GM12878 (cell line): ENCODE measurements around the gene TACC3. TPM values are rescaled to one million over a fixed set of nuclear protein-coding genes. Genes with fewer than 3 reads are reported as not detected.
A peak's percentile ranks its signal among the peaks of the same experiment; 100 is the strongest.

ENCODE experiments used
- ATF7 ChIP-seq: fragments of 450-650 bp; IDR thresholded peaks from 2 replicates; pipeline ENCODE4 v1.6.1; 2016; ENCODE audit warnings: low read depth, mild to moderate bottlenecking
- BCL11A ChIP-seq: IDR thresholded peaks from 2 replicates; pipeline ENCODE4 v1.6.1; 2011; ENCODE audit warnings: low read depth, low read length
- BHLHE40 ChIP-seq, 2 experiments: fragments of 450-650 bp in 1 of 2; IDR thresholded peaks; 2 replicates each; pipeline ENCODE4 v1.6.1; 2011 to 2017; ENCODE audit warnings: low read depth in 2 of 2, borderline replicate concordance in 1 of 2, improper control_type of control experiment in 1 of 2, low read length in 1 of 2, mild to moderate bottlenecking in 1 of 2
- CREB1 ChIP-seq: IDR thresholded peaks from 2 replicates; pipeline ENCODE4 v1.6.1; 2012; ENCODE audit warnings: low read depth, mild to moderate bottlenecking, inconsistent platforms
- CREM ChIP-seq: IDR thresholded peaks from 2 replicates; pipeline ENCODE4 v1.6.1; 2014; ENCODE audit warnings: antibody characterized with exemption, low read depth
- CTCF ChIP-seq, 3 experiments: IDR thresholded peaks in 2 of 3; conservative IDR thresholded peaks in 1 of 3; 2 replicates each; pipeline ENCODE4 v1.5.1; 2011; ENCODE audit warnings: low read depth in 3 of 3, low read length in 3 of 3, mild to moderate bottlenecking in 3 of 3, control low read depth in 2 of 3, moderate library complexity in 2 of 3, inconsistent platforms in 1 of 3, mixed read lengths in 1 of 3; ENCODE audit not compliant: control insufficient read depth in 2 of 3, insufficient read depth in 1 of 3; ENCODE audit errors: extremely low read depth in 1 of 3
- E4F1 ChIP-seq: fragments of 450-650 bp; IDR thresholded peaks from 2 replicates; pipeline ENCODE4 v1.6.1; 2018; ENCODE audit warnings: borderline replicate concordance, mild to moderate bottlenecking; ENCODE audit not compliant: partially characterized antibody
- EED ChIP-seq: sonication (generic); IDR thresholded peaks from 2 replicates; pipeline ENCODE4 v1.6.1; 2016; ENCODE audit warnings: antibody characterized with exemption, low read depth
- ELK1 ChIP-seq: IDR thresholded peaks from 2 replicates; pipeline ENCODE4 v1.6.1; 2012; ENCODE audit warnings: low read depth, low read length, improper control_type of control experiment
- ETV6 ChIP-seq, 2 experiments: fragments of 450-650 bp in 1 of 2; IDR thresholded peaks in 1 of 2; conservative IDR thresholded peaks in 1 of 2; 2 replicates each; pipeline ENCODE4 v1.6.1; 2014; ENCODE audit warnings: antibody characterized with exemption in 1 of 2, borderline replicate concordance in 1 of 2, low read depth in 1 of 2, mild to moderate bottlenecking in 1 of 2, moderate library complexity in 1 of 2
- IKZF1 ChIP-seq: fragments of 450-650 bp; conservative IDR thresholded peaks from 2 replicates; pipeline ENCODE4 v1.6.1; 2017; ENCODE audit warnings: antibody characterized with exemption, mild to moderate bottlenecking
- KDM1A ChIP-seq: fragments of 200-600 bp; sonication (generic); IDR thresholded peaks from 2 replicates; pipeline ENCODE4 v1.6.1; 2016; ENCODE audit warnings: borderline replicate concordance
- NR2C1 ChIP-seq: fragments of 450-650 bp; IDR thresholded peaks from 2 replicates; pipeline ENCODE4 v1.6.1; 2017; ENCODE audit warnings: antibody characterized with exemption, mild to moderate bottlenecking, moderate library complexity
- POLR2A ChIP-seq: IDR thresholded peaks from 2 replicates; pipeline ENCODE4 v1.6.1; 2011; ENCODE audit warnings: low read depth, mild to moderate bottlenecking, low read length
- RAD21 ChIP-seq: IDR thresholded peaks from 2 replicates; pipeline ENCODE4 v1.6.1; 2011; ENCODE audit warnings: mild to moderate bottlenecking, low read depth, low read length, moderate library complexity; ENCODE audit not compliant: insufficient read depth
- SIX5 ChIP-seq: IDR thresholded peaks from 2 replicates; pipeline ENCODE4 v1.6.1; 2011; ENCODE audit warnings: mild to moderate bottlenecking, low read depth, low read length, moderate library complexity; ENCODE audit not compliant: severe bottlenecking
- TAF1 ChIP-seq: IDR thresholded peaks from 2 replicates; pipeline ENCODE4 v1.6.1; 2011; ENCODE audit warnings: mild to moderate bottlenecking, low read depth, low read length, borderline replicate concordance
- polyA plus RNA-seq, 11 experiments: library from polyadenylated mRNA; depleted of rRNA in 4 of 11; unstranded in 6 of 11; stranded (reverse) in 5 of 11; fragments of >200 nt; fragmentation: Nextera tagmentation in 4 of 11; fragmentation: Illumina TruSeq in 1 of 11; extraction: Ambion mirVana in 4 of 11; extraction: Trizol in 1 of 11; gene quantifications; 1 replicate in 1 of 11; 2 replicates in 10 of 11; pipeline versions ENCODE4 v1.2.1 to v1.2.3, GENCODE V29; 2011 to 2016; ENCODE audit warnings: inconsistent platforms in 2 of 11, missing spikeins in 2 of 11, low read depth in 1 of 11
- total RNA-seq, 4 experiments: library from RNA; depleted of rRNA in 3 of 4; stranded (reverse); fragments of >200 nt in 3 of 4; fragmentation: Illumina TruSeq in 1 of 4; extraction: Trizol in 1 of 4; gene quantifications; 2 replicates each; pipeline versions ENCODE4 v1.2.1 to v1.2.3, GENCODE V29; 2013 to 2021
- TF ChIP-seq, protein P1 (sequence below): fragments of 450-650 bp; IDR thresholded peaks from 2 replicates; pipeline ENCODE4 v1.6.1; 2018; ENCODE audit warnings: mild to moderate bottlenecking, low read depth, moderate library complexity; ENCODE audit not compliant: partially characterized antibody
- TF ChIP-seq, protein P2 (sequence below): fragments of 450-650 bp; IDR thresholded peaks from 2 replicates; pipeline ENCODE4 v1.6.1; 2016; ENCODE audit warnings: mild to moderate bottlenecking

The TACC3 gene
- total and polyA plus RNA-seq, 10 of the 15 experiments (the other 5 are each of a cell fraction or from before 2014, with no cell fraction given): 2.8 to 121 (median 73.3) TPM

- TF ChIP-seq E4F1: peak; percentile 95
- no peak for TF ChIP-seq CTCF (IDR thresholded peaks at IDR 0.05 in 2 of 3, conservative IDR thresholded peaks at IDR 0.05 in 1 of 3; ENCODE audit: control insufficient read depth in 2 of 3, extremely low read depth in 1 of 3, insufficient read depth in 1 of 3, low read depth in 3 of 3, low read length in 3 of 3)
- no peak for TF ChIP-seq RAD21
- no peak for TF ChIP-seq ETV6 (conservative IDR thresholded peaks at IDR 0.05 in 1 of 2, IDR thresholded peaks at IDR 0.05 in 1 of 2; ENCODE audit: borderline replicate concordance in 1 of 2, low read depth in 1 of 2)
- TF ChIP-seq EED: no peak
- peak; percentile 93 for TF ChIP-seq IKZF1
- TF ChIP-seq CREM: peak; percentile 63
- TF ChIP-seq BCL11A: no peak
- peak; percentile 19 for TF ChIP-seq SIX5
- TF ChIP-seq, protein P1, sequence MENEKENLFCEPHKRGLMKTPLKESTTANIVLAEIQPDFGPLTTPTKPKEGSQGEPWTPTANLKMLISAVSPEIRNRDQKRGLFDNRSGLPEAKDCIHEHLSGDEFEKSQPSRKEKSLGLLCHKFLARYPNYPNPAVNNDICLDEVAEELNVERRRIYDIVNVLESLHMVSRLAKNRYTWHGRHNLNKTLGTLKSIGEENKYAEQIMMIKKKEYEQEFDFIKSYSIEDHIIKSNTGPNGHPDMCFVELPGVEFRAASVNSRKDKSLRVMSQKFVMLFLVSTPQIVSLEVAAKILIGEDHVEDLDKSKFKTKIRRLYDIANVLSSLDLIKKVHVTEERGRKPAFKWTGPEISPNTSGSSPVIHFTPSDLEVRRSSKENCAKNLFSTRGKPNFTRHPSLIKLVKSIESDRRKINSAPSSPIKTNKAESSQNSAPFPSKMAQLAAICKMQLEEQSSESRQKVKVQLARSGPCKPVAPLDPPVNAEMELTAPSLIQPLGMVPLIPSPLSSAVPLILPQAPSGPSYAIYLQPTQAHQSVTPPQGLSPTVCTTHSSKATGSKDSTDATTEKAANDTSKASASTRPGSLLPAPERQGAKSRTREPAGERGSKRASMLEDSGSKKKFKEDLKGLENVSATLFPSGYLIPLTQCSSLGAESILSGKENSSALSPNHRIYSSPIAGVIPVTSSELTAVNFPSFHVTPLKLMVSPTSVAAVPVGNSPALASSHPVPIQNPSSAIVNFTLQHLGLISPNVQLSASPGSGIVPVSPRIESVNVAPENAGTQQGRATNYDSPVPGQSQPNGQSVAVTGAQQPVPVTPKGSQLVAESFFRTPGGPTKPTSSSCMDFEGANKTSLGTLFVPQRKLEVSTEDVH: peak; percentile 99
- 0 out of 2 replicates have a peak, but pooled peaks have one; percentile 43 for TF ChIP-seq ELK1
- peak; percentile 53 for TF ChIP-seq NR2C1
- TF ChIP-seq KDM1A: no peak
- no peak for TF ChIP-seq POLR2A
- TF ChIP-seq ATF7: peak; percentile 89
- TF ChIP-seq TAF1: peak; percentile 91; the same call in 1 of the 2 replicates
- TF ChIP-seq CREB1: no peak
- TF ChIP-seq, protein P2, sequence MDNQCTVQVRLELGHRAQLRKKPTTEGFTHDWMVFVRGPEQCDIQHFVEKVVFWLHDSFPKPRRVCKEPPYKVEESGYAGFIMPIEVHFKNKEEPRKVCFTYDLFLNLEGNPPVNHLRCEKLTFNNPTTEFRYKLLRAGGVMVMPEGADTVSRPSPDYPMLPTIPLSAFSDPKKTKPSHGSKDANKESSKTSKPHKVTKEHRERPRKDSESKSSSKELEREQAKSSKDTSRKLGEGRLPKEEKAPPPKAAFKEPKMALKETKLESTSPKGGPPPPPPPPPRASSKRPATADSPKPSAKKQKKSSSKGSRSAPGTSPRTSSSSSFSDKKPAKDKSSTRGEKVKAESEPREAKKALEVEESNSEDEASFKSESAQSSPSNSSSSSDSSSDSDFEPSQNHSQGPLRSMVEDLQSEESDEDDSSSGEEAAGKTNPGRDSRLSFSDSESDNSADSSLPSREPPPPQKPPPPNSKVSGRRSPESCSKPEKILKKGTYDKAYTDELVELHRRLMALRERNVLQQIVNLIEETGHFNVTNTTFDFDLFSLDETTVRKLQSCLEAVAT: peak; percentile 70; the same call in 1 of the 2 replicates
- TF ChIP-seq BHLHE40 (IDR thresholded peaks at IDR 0.05; ENCODE audit: borderline replicate concordance in 1 of 2, low read depth in 2 of 2, low read length in 1 of 2): peak; percentile 98 to 100
Measured at GRCh38 chr4:1712216-1713002, 8.9 kb upstream of the TACC3 start, which contains the start of gene SLBP (continued).
